Prostate gland (tissue), 2 donors: ENCODE measurements around the gene HERPUD1.

Source experiments
- CTCF ChIP-seq, 4 experiments: fragments of 200-600 bp in 2 of 4; fragments of 450-650 bp in 2 of 4; sonication (generic) in 2 of 4; IDR thresholded peaks; 1 replicate in 3 of 4; 2 replicates in 1 of 4; pipeline ENCODE4 v1.5.1; 2016 to 2019; ENCODE audit warnings: antibody characterized with exemption in 4 of 4, mild to moderate bottlenecking in 2 of 4, moderate library complexity in 2 of 4
- POLR2A ChIP-seq: fragments of 450-650 bp; IDR thresholded peaks from one replicate; pipeline ENCODE4 v1.6.1; 2016; ENCODE audit warnings: antibody characterized with exemption, mild to moderate bottlenecking
- POLR2AphosphoS5 ChIP-seq: sonication (generic); formaldehyde crosslinking; IDR thresholded peaks from one replicate; pipeline ENCODE4 v1.6.1; 2017; ENCODE audit warnings: antibody characterized with exemption

GRCh38 chr16:56888806-56889205, 43.1 kb upstream of the HERPUD1 start:
- TF ChIP-seq CTCF (IDR thresholded peaks at IDR 0.05) (no peak), POLR2A (no peak), POLR2AphosphoS5 (no peak)
